Neuronal stem cell (in vitro differentiated cells): ENCODE data around the gene SLC12A7.

Experiments used
- DNase-seq: peaks from one replicate; pipeline ENCODE4 v3.0.0-alpha.2; 2013; ENCODE audit warnings: low spot score
- H2AFZ ChIP-seq: one replicate; pipeline ENCODE4 v1.6.1; 2013; ENCODE audit warnings: mild to moderate bottlenecking, low read length, inconsistent platforms
- H2AK5ac ChIP-seq: 2 replicates; pipeline ENCODE4 v1.6.1; 2013; ENCODE audit warnings: low read depth, mild to moderate bottlenecking, inconsistent platforms, low read length, moderate library complexity, mixed read lengths
- H2BK120ac ChIP-seq: 2 replicates; pipeline ENCODE4 v1.6.1; 2013; ENCODE audit warnings: low read depth, mild to moderate bottlenecking, inconsistent platforms, low read length, moderate library complexity, mixed read lengths
- H2BK12ac ChIP-seq: one replicate; pipeline ENCODE4 v1.6.1; 2013; ENCODE audit warnings: low read length, inconsistent platforms
- H2BK15ac ChIP-seq: 2 replicates; pipeline ENCODE4 v1.6.1; 2013; ENCODE audit warnings: mild to moderate bottlenecking, low read length, inconsistent platforms, mixed read lengths
- H2BK5ac ChIP-seq: one replicate; pipeline ENCODE4 v1.6.1; 2013; ENCODE audit warnings: inconsistent platforms, mild to moderate bottlenecking, low read length, moderate library complexity
- H3K14ac ChIP-seq: one replicate; pipeline ENCODE4 v1.6.1; 2013; ENCODE audit warnings: low read length, inconsistent platforms
- H3K18ac ChIP-seq: 2 replicates; pipeline ENCODE4 v1.6.1; 2013; ENCODE audit warnings: low read length, inconsistent platforms
- H3K23ac ChIP-seq: 2 replicates; pipeline ENCODE4 v1.6.1; 2013; ENCODE audit warnings: low read depth, mild to moderate bottlenecking, mixed read lengths, low read length, inconsistent platforms; ENCODE audit not compliant: poor library complexity
- H3K27ac ChIP-seq: replicated peaks from 3 replicates; pipeline ENCODE4 v1.5.1; 2013; ENCODE audit warnings: low read length, inconsistent platforms
- H3K27me3 ChIP-seq, 3 experiments: 2 replicates each; pipeline ENCODE4 v1.6.1; 2013; ENCODE audit warnings: low read length in 3 of 3, mild to moderate bottlenecking in 2 of 3, inconsistent platforms in 1 of 3, low read depth in 1 of 3, mixed read lengths in 1 of 3, moderate library complexity in 1 of 3; ENCODE audit not compliant: control insufficient read depth in 3 of 3, insufficient read depth in 3 of 3
- H3K36me3 ChIP-seq, 2 donors: replicated peaks in 1 of 2; 2 replicates each; pipeline ENCODE4 v1.6.1; 2013; ENCODE audit warnings: low read length in 2 of 2; ENCODE audit not compliant: control insufficient read depth in 2 of 2, insufficient read depth in 2 of 2
- H3K4ac ChIP-seq: 2 replicates; pipeline ENCODE4 v1.6.1; 2013; ENCODE audit warnings: inconsistent platforms, mild to moderate bottlenecking, low read length, moderate library complexity
- H3K4me1 ChIP-seq, 2 donors: 1 replicate in 1 of 2; 2 replicates in 1 of 2; pipeline ENCODE4 v1.6.1; 2013; ENCODE audit warnings: low read length in 2 of 2, low read depth in 1 of 2; ENCODE audit not compliant: control insufficient read depth in 2 of 2, insufficient read depth in 1 of 2
- H3K4me2 ChIP-seq: one replicate; pipeline ENCODE4 v1.6.1; 2013; ENCODE audit warnings: mild to moderate bottlenecking, low read length, inconsistent platforms; ENCODE audit not compliant: insufficient read depth, poor library complexity, severe bottlenecking
- H3K4me3 ChIP-seq, 2 donors: 2 replicates each; pipeline ENCODE4 v1.5.1; 2013; ENCODE audit warnings: low read length in 2 of 2, mild to moderate bottlenecking in 2 of 2, inconsistent platforms in 1 of 2, moderate library complexity in 1 of 2
- H3K79me1 ChIP-seq: one replicate; pipeline ENCODE4 v1.6.1; 2013; ENCODE audit warnings: low read depth, mild to moderate bottlenecking, inconsistent platforms, low read length, moderate library complexity
- H3K9ac ChIP-seq: one replicate; pipeline ENCODE4 v1.6.1; 2013; ENCODE audit warnings: mild to moderate bottlenecking, low read depth, low read length, inconsistent platforms; ENCODE audit not compliant: poor library complexity
- H3K9me3 ChIP-seq, 2 donors: replicated peaks in 1 of 2; 2 replicates each; pipeline versions ENCODE3 to v1.6.1; 2013; ENCODE audit warnings: low read length in 2 of 2, mild to moderate bottlenecking in 2 of 2, inconsistent platforms in 1 of 2, low read depth in 1 of 2, mixed read lengths in 1 of 2, moderate library complexity in 1 of 2; ENCODE audit not compliant: control insufficient read depth in 2 of 2, insufficient read depth in 1 of 2
- H4K8ac ChIP-seq: one replicate; pipeline ENCODE4 v1.6.1; 2013; ENCODE audit warnings: low read depth, mild to moderate bottlenecking, inconsistent platforms, low read length, moderate library complexity
- H4K91ac ChIP-seq: one replicate; pipeline ENCODE4 v1.6.1; 2013; ENCODE audit warnings: low read length, low read depth, mild to moderate bottlenecking, inconsistent platforms; ENCODE audit not compliant: poor library complexity
- WGBS, 2 donors: extraction: QIAGEN DNeasy Blood & Tissue Kit; methylation state at CpG; one replicate each; pipeline ENCODE4 v1.1.7; 2013; ENCODE audit warnings: missing lambda C conversion rate in 2 of 2, mixed read lengths in 1 of 2; ENCODE audit not compliant: insufficient read length in 2 of 2, insufficient replicate concordance in 1 of 2; ENCODE audit errors: extremely low coverage in 2 of 2; 5-methylcytosine and 5-hydroxymethylcytosine counted together

SLC12A7 gene

GRCh38 chr5:1013948-1014301 is 97.9 kb downstream of the SLC12A7 start:
- no peak overlapping the region for H3K4ac ChIP-seq
- H2BK120ac ChIP-seq, result no peak overlapping the region
- H3K14ac ChIP-seq, result peak overlapping the region; percentile 77
- H3K9me3 ChIP-seq, result no peaks in the 10 kb centered on the region
- H3K23ac ChIP-seq, result peak overlapping the region; percentile 86
- H3K4me3 ChIP-seq, result no peak overlapping the region
- no peak overlapping the region for H3K4me2 ChIP-seq
- H3K9ac ChIP-seq, result no peak overlapping the region
- H3K36me3 ChIP-seq, result no peaks in the 10 kb centered on the region
- no peak overlapping the region for H4K91ac ChIP-seq
- no CpG with 5 or more reads among the region's 3 CpGs for WGBS, 2 donors
- H3K27me3 ChIP-seq, result peaks cover 7 to 19% (median 13%) of the 10 kb centered on the region in 3 experiments
- no peak overlapping the region for H4K8ac ChIP-seq
- H3K27ac ChIP-seq, result no peak overlapping the region
- H3K4me1 ChIP-seq, result peaks cover 8 to 11% of the 10 kb centered on the region in 2 donors
- DNase-seq, result no peak
- H2AK5ac ChIP-seq, result no peak overlapping the region
- H3K18ac ChIP-seq, result peak overlapping the region; percentile 32
- no peak overlapping the region for H2AFZ ChIP-seq
- H2BK5ac ChIP-seq, result no peak overlapping the region
- H2BK12ac ChIP-seq, result no peak overlapping the region
- peaks cover 9% of the 10 kb centered on the region for H3K79me1 ChIP-seq
- no peak overlapping the region for H2BK15ac ChIP-seq

- Histone ChIP-seq H2BK15ac (peak overlapping the region; percentile 62), H3K36me3 (no peaks in the 10 kb centered on the region), H2BK12ac (no peak overlapping the region), H3K4me3 (peak overlapping the region in 1 of 2 donors; percentile 18), H3K23ac (peak overlapping the region; percentile 86), H3K27ac (no peak overlapping the region), H4K91ac (no peak overlapping the region), H3K79me1 (peaks cover 9% of the 10 kb centered on the region), H4K8ac (no peak overlapping the region), H3K4me2 (no peak overlapping the region), H2AFZ (no peak overlapping the region), H3K4me1 (peaks cover 8 to 11% of the 10 kb centered on the region in 2 donors), H3K4ac (no peak overlapping the region), H3K14ac (peak overlapping the region; percentile 77), H2AK5ac (peak overlapping the region; percentile 31), H3K18ac (peak overlapping the region; percentile 32), H2BK5ac (peak overlapping the region; percentile 59), H3K9ac (peak overlapping the region; percentile 17), H3K27me3 (peaks cover 7 to 19% (median 14%) of the 10 kb centered on the region in 3 experiments), H3K9me3 (no peaks in the 10 kb centered on the region), H2BK120ac (no peak overlapping the region)
- WGBS, 2 donors, result no CpG with 5 or more reads among the region's 19 CpGs
- no peak for DNase-seq
These were observed 98.5 kb downstream of the SLC12A7 start for GRCh38 chr5:1013238-1013947.

GRCh38 chr5:1012900-1013237 is 99.0 kb downstream of the SLC12A7 start:
- H3K18ac ChIP-seq, result peak overlapping the region; percentile 44
- H3K4me3 ChIP-seq, result no peak overlapping the region
- H2AFZ ChIP-seq, result no peak overlapping the region
- H3K79me1 ChIP-seq, result peaks cover 9% of the 10 kb centered on the region
- H3K9me3 ChIP-seq, result no peaks in the 10 kb centered on the region
- H2AK5ac ChIP-seq, result peak overlapping the region; percentile 31
- no peak overlapping the region for H3K4ac ChIP-seq
- H3K23ac ChIP-seq, result peak overlapping the region; percentile 83
- H3K27ac ChIP-seq, result no peak overlapping the region
- H3K27me3 ChIP-seq, result peaks cover 7 to 25% (median 19%) of the 10 kb centered on the region in 3 experiments
- H2BK5ac ChIP-seq, result peak overlapping the region; percentile 59
- peak overlapping the region; percentile 36 for H2BK120ac ChIP-seq
- no peak overlapping the region for H3K4me2 ChIP-seq
- H4K91ac ChIP-seq, result no peak overlapping the region
- DNase-seq, result no peak
- H3K36me3 ChIP-seq, result no peaks in the 10 kb centered on the region
- peak overlapping the region; percentile 31 for H3K14ac ChIP-seq
- WGBS, 2 donors, result no CpG with 5 or more reads among the region's 7 CpGs
- no peak overlapping the region for H4K8ac ChIP-seq
- no peak overlapping the region for H2BK12ac ChIP-seq
- H2BK15ac ChIP-seq, result peak overlapping the region; percentile 62
- H3K9ac ChIP-seq, result peak overlapping the region; percentile 36
- peaks cover 8 to 13% of the 10 kb centered on the region in 2 donors for H3K4me1 ChIP-seq

GRCh38 chr5:1012313-1012841 is 99.5 kb downstream of the SLC12A7 start:
- H3K9ac ChIP-seq, result peak overlapping the region; percentile 75
- no CpG with 5 or more reads among the region's 12 CpGs for WGBS, 2 donors
- H3K36me3 ChIP-seq, result no peaks in the 10 kb centered on the region
- H2BK12ac ChIP-seq, result no peak overlapping the region
- peak overlapping the region; percentile 97 for H3K14ac ChIP-seq
- no peak overlapping the region for H3K27ac ChIP-seq
- H3K79me1 ChIP-seq, result peaks cover 6% of the 10 kb centered on the region
- no peak for DNase-seq
- H2BK120ac ChIP-seq, result peak overlapping the region; percentile 36
- H2AFZ ChIP-seq, result no peak overlapping the region
- H3K4me1 ChIP-seq, result peaks cover 8 to 13% of the 10 kb centered on the region in 2 donors
- H3K9me3 ChIP-seq, result no peaks in the 10 kb centered on the region
- H3K18ac ChIP-seq, result peak overlapping the region; percentile 44
- no peak overlapping the region for H3K4me3 ChIP-seq
- H3K4me2 ChIP-seq, result no peak overlapping the region
- H3K27me3 ChIP-seq, result peaks cover 7 to 29% (median 24%) of the 10 kb centered on the region in 3 experiments
- H3K4ac ChIP-seq, result peak overlapping the region; percentile 67
- peak overlapping the region; percentile 49 for H2AK5ac ChIP-seq
- H3K23ac ChIP-seq, result peak overlapping the region; percentile 89
- H4K8ac ChIP-seq, result no peak overlapping the region
- H4K91ac ChIP-seq, result no peak overlapping the region
- H2BK5ac ChIP-seq, result no peak overlapping the region
- no peak overlapping the region for H2BK15ac ChIP-seq
